GM10266 (cell line): ENCODE results near the gene RMI2.

Source experiments
- DNase-seq: peaks from one replicate; pipeline ENCODE4 v3.0.0; 2012; ENCODE audit errors: extremely low spot score
- TF ChIP-seq, protein P1 (sequence below): IDR thresholded peaks from 2 replicates; pipeline ENCODE4 v1.5.1; 2012; ENCODE audit warnings: mild to moderate bottlenecking, low read depth; ENCODE audit not compliant: control insufficient read depth, insufficient read depth; ENCODE audit errors: missing control alignments

The RMI2 gene

DNA sequence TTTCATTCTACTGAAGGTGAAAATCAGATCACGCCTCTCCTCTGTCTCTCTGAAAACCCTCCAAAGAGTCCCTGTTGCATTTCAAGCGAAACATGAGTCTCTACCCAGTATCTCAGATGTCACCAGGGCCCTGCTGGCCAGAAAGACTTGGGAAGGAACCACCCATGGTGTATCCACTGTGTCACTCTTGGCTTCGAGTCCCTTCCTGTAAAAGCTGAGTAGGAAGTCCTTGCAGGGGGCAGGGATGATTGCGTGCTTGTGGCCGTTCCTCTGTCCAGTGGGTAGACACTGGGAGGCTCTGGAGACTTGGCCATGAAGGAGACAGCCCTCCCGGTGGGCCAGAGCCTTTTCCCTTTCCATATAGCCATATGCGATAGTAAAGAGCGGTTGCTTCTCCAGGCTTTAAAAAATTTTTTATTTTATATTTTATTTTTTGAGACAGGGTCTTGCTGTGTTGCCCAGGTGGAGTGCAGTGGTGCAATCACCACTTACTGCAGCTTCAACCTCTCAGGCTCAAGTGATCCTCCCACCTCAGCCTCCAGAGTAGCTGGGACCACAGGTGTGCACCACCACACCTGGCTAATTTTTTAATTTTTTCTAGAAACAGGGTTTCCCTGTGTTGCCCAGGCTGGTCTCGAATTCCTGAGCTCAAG lies 19.0 kb upstream of the RMI2 start:
- DNase-seq, result no peak

DNA sequence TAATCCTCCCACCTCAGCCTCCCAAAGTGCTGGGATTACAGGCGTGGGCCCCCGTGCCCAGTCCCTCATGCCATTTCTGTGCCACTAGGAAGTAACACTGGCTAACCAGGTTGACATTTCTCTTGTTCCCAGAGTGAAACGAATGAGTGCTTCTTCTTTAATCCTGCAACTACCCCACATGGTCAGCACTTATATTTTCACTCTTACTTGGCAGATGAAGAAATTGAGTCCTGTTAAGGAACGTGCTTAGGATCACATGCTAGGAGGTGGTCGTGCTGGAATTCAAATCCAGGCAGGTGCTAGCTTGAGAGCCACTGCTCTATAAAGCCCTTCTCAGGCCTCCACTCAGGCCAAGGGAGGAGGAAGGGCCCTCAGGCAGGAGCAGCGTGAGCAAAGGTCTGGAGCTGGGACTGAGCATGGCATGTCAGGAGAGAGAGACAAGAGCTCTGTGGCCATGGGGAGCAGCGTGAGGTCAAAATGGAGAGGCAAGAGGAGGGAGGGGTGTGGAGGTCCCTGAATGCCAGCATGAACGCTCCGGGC lies 18.5 kb upstream of the RMI2 start:
- no peak for DNase-seq

More for the DNA sequence above, 19.0 kb upstream of the RMI2 start:
- TF ChIP-seq, protein P1, sequence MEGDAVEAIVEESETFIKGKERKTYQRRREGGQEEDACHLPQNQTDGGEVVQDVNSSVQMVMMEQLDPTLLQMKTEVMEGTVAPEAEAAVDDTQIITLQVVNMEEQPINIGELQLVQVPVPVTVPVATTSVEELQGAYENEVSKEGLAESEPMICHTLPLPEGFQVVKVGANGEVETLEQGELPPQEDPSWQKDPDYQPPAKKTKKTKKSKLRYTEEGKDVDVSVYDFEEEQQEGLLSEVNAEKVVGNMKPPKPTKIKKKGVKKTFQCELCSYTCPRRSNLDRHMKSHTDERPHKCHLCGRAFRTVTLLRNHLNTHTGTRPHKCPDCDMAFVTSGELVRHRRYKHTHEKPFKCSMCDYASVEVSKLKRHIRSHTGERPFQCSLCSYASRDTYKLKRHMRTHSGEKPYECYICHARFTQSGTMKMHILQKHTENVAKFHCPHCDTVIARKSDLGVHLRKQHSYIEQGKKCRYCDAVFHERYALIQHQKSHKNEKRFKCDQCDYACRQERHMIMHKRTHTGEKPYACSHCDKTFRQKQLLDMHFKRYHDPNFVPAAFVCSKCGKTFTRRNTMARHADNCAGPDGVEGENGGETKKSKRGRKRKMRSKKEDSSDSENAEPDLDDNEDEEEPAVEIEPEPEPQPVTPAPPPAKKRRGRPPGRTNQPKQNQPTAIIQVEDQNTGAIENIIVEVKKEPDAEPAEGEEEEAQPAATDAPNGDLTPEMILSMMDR, result no peak

DNA sequence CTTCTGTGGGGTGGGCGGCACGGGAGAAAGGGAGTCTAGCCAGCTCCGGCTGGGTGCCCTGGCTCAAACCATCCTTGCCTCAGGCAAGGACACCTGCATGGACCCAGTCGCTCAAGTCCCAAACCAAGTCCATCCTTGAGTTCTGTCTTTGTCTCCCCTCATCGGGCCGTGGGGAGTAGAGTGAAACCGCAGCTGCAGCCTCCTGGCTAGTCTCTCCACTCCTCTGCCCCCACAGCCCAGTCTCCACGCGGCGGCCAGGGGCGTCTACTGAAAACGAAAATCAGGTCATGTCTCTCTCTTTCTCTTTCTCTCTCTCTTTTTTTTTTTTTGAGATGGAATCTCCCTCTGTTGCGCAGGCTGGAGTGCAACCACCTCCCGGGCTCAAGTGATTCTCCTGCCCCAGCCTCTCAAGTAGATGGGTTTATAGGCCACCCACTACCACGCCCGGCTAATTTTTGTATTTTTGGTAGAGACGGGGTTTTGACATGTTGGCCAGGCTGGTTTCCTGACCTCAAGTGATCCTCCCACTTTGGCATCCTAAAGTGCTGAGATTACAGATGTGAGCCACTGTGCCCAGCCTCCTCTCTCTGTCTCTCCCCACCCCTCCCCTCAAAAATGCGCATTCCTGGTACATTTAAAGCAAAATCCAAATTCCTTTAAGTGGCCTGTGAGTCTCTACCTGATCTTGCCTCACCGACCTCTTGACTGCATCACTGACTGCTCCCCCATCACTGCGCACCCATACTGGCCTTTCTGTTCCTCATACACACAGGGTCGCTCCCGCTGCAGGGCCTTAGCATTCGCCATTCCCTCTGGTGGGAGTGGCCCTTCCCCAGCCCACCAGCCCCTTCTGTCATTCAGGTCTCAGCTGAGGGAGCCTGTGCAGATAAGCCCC lies 17.7 kb upstream of the RMI2 start:
- DNase-seq, result peak; percentile 66
- TF ChIP-seq, protein P1, result no peak

More for the DNA sequence above, 18.5 kb upstream of the RMI2 start:
- TF ChIP-seq, protein P1, result no peak

- peak; percentile 88 for DNase-seq
- TF ChIP-seq, protein P1, result no peak
Measured at GRCh38 chr16:11328172-11329070, 16.8 kb upstream of the RMI2 start.

GRCh38 chr16:11329071-11329491 lies 16.2 kb upstream of the RMI2 start:
- TF ChIP-seq, protein P1, result no peak
- DNase-seq, result peak; percentile 59

DNA sequence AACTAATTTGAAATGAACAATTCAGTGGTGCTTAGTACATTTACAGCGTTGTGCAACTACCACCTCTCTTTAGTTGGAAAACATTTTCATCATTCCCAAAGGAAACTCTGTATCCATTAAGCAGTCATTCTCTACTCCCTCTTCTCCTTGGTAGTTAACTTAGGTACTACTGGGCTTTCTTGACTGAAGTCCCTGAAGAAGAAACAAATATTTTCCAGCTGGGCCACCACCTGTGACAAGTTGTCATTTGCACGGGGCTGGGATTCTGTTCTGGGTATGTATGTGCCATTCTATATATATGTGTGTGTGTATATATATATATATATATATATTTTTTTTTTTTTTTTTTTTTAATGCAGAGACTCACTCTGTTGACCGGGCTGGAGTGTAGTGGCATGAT lies 15.4 kb upstream of the RMI2 start:
- TF ChIP-seq, protein P1, result no peak
- no peak for DNase-seq
